COLO668 (cell line): ENCODE measurements around the gene CD1E.
"Not testable (repeated sequence)": the region's sequence is repeated elsewhere in the genome, so short reads cannot be mapped to it uniquely, and the experiment has no call there.

ENCODE experiments used
- DNase-seq: peaks from one replicate; lab custom pipeline; 2025; ENCODE audit not compliant: unreplicated experiment; lab: John Stamatoyannopoulos, UW

The CD1E gene

DNA sequence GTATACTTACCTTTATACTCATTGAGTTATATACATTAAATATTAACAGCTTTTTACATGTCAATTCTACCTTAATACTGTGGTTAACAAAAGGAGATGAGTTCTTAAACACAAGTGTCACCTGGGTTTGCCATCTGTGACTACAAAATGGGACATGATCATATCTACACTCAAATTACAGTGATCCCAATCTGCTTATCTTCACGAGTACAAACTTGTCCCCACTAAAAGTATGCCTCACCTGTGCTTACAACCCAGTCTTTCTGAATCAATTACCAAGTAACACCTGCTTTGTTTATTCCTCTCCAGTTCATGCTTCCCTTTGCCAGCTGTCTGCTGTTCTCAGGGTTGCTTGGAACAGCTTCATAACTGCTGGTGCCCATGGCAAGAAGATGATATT lies 8.8 kb downstream of the CD1E start:
- DNase-seq: no peak

DNA sequence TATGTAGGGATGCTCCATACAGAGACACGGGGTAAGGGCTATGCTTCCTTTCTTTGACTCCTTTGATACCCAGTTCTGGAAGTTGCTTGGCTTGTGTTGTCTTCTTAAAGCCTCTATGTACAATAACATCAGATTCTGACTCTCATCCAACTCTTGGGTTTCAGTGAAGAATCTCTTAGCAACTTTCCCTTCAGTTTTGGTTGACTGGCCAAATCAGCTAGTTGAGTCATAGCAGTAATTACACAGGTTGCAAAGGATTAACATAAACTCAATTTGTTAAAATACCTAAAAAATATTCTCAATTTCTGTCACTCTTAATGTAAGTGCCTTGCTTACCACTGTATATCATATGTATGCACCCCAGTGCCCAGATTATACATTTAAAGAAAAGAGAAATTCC lies 9.2 kb downstream of the CD1E start:
- DNase-seq: no peak

DNA sequence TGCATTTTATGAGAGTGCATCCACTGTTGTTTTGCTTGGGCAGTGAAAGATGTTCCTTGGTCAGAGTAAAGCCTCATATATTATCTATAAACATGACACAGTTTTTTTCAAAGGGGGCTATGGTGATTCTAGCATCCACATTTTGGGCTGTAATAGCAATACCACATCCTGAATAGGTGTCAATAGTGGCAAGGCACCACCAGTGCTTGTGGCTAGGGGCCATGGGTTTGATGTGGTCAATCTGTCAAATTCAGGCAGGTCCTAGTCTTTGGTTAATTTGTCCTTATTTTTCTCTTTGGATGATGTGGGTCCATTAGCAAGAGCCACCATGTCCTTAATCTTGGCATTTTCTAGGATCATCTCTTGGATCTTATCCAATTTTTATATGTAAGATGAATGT lies 13.1 kb downstream of the CD1E start:
- no peak for DNase-seq

DNA sequence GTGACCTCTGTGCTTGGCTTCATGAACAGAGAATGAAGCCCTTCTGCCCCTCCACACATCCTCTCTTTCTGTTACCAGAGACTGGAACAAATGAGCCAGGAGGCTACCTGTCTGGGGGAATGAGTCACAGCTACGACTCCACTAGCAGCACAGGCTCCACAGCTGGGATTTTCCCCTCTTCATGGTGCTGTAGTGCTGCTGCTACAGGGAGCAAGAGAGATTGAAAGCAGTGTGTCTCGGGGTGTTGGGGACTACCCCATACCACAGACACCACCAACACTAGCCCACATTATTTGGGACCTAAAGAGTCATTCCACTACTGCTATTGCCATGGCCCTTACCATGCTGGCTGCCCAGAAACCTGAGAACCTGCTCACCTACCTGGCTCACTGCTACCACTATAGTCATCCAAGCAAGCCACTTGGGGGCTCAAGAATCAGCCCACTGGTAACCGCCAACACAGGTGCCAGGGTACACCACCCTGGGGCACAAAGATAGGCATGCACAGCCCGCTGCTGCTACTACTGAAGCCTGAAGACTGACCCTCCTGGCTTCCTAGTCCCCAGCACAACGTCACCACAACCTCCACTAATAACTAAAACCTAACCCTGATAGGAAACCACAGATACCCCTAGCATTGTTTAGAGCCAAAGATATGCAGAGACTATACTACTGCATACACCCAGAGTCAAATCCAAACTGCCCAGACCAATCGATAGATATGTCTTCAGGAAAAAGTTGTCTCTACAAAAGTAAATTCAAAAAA lies 17.7 kb downstream of the CD1E start:
- no peak for DNase-seq

DNA sequence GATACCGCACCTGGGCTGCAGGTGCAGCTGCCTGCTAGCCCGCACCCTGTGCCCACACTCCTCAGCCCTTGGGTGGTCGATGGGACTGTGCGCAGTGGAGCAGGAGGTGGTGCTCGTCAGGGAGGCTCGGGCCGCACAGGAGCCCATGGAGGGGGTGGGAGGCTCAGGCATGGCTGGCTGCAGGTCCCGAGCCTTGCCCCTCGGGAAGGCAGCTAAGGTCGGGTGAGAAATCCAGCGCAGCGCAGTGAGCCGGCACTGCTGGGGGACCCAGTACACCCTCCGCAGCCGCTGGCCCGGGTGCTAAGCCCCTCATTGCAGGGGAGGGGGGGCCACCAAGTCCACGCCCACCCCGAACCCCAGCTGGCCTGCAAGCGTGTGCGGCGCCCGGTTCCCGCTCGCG lies 20.4 kb downstream of the CD1E start:
- DNase-seq: not testable (repeated sequence)

DNA sequence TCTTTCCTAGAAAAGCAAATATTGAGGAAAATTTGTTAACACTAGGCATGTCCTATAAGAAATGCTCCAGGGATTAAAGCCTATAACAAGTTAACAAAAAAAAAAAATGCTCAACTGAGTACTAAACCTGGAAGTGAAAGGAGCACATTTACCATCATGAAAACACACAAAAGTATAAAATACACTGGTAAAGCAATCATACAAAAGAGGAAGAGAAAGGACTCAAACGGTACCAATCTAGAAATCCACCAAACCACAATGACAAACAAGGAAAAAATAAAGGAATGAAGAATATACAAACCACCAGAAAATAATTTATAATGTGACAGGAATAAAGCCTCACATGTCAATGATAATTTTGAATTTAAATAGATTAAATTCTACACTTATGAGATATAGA lies 21.2 kb downstream of the CD1E start:
- no peak for DNase-seq

DNA sequence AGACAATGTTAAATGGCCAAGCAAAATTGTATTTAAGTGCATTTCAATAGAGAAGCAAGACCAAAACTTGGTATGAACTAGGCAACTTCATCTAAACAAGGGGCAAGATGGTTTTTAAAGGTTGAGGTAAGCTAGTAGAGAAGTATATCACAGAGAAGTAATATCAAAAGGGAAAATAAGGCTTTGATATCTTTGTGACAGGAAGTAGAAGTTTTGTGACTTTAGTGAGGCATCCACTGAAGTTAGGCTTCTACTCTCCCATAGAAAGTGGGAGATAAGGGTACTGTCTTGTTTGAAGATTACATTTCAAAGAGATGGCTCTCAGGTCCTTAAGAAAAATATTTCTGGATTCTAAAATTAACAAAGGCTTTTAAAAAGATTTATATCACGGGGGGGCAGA lies 36.6 kb downstream of the CD1E start:
- no peak for DNase-seq

DNA sequence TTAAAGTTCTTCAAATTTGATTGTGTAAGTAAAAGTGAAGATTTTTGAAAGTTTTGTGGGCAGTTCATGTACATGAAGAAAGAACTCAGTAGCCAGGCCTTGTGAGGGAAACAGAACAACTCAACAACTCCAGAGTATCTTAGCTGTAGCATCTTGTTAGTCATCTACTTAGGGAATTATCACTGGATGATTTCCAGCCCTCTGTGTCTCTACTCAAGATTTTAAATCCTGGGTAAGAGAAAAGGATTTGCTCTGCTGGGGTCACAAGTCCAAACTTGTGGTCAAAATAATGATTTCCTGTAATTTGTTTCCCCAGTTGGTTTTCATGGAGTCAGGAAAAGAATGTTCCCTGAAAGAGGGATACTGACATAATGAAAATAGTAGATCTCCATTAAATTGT lies 37.4 kb downstream of the CD1E start:
- no peak for DNase-seq

DNA sequence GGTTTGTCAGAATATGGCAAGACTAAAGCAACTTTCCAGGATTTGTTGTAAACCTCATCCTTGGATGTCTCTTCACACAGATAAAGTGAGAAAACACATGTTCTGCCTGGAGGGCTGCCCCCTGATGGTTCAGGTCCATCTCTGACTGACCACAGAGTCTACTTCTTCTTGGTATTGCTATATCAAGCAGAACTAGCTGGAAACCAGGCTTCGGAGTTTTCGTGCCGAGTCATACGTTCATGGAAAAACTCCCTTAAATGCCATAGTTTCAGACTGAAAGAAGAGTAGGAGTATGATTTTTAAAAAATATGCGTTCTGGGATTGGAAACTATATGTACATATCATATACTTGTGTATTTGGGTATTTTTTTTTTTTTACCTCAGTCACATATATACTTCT lies 39.8 kb downstream of the CD1E start:
- DNase-seq: no peak

DNA sequence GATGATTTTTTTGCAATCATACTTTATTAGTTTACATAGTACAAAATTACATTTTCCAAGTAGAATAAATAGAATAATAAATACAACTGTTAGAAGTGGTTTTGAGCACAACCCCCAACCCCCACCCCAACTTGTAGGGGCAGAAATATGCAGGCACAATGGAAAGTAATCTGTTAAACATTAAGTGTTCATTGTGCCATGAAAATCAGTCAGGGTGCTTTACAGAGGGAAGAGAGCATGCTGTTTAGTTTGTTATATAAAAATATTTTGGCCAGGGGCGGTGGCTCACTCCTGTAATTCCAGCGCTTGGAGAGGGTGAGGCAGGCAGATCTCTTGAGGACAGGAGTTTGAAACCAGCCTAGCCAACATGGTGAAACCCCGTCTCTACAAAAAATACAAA lies 43.0 kb downstream of the CD1E start:
- no peak for DNase-seq

DNA sequence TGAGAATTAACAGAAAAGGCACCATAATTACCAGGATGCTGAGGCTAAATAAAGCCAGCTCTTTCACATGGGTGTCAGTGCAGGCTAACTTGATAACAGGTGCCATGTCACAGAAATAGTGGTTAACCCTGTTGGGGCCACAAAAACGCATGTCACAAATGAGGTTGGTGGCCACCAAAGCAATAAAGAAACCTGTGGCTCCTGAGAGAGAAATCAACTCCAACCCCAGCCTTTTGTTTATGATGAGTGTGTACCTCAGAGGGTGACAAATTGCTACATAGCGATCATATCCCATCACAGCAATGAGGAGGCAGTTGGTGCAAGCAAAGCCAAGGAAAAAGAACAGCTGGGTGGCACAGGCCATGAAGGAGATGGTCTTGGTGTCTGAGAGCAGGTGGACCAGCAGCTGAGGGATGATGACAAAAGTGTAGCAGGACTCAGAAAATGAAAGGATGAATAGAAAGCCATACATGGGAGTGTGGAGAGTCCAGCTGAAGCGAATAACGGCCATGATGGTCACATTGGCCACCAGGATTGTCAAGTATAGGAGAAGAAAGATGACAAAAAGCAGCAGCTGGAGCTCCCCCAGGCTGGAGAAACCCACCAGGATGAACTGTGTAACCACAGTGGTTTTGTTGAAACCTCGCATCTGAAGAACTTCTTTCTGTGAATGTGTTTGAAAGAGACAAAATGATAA lies 45.3 kb downstream of the CD1E start, which contains the start of gene OR10T2:
TSS of gene OR10T2 (minus strand) at position 649 of the 697 bp plus-strand sequence. CDS start at position 649, 0 bp downstream.
- no peak for DNase-seq

DNA sequence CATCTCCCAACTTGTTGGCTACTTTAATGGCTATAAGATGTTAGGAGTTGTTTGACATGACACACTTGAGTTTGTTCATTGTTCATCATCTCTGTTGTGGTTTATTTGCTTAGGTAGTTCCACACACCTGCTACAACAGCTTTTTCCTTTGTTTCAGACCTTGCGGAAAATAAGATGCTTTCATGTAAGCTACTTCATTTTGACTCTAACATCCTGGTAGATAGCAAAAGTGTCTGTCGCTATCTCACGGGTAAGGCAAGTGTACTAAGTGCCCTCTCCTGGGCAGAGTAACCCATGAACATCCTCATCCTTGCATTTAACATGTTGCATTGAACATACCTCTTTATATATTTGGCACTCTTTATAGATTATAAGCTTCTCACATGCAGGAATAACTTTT lies 47.2 kb downstream of the CD1E start:
- DNase-seq: no peak

DNA sequence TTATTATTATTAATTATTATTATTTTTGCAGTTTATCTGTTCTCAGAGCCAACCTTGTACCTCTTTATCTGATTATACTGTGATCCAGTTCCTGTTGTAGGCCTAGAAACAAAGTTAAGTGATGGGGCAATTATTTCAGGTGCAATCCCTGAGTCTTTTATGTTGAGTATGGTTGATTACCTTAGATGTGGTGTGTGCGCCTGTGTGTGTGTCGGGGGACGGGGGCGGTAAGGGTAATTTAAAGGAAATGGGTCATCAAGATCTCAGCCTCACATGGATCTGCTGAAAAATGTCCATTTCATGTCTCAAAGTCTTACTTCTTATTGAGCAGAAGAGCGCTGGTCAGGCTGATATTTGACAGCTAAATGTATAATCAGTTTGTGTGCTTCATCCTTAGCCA lies 53.4 kb downstream of the CD1E start:
- DNase-seq: no peak
